ENCODE results near the gene KRT78. TPM values are rescaled to one million over a fixed set of nuclear protein-coding genes. Genes with fewer than 3 reads are reported as not detected.

The KRT78 gene
- polyA plus RNA-seq, 2 of the 4 experiments (the other 2 are of a cell fraction): 0.09 to 0.12 TPM

DNA sequence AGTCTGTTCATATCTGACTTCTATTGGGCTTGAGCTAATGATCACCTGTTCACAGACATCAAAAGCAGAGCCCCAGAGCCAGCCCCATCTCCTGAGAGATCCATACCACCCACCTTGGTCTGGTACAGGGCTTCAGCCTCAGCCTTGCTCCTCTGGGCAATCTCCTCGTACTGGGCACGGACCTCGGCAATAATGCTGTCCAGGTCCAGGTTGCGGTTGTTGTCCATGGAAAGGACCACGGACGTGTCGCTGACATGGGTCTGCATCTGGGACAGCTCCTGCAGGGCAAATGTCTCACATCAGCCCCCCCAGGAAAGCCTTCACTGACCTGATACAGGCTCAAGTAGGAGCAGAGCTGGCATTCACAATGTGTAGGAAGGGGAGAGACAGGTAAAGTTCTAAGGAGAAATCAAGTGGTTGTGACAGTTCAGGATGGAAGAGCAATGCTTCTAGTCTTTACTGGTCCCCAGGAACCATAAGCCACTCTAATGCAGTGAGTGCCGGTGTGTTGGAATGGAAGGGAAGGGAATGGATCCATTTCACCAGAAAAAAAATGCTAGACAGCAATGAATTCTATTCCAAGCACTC is 40.1 kb downstream of the KRT78 start:
- H3K4me3 ChIP-seq: no peak overlapping the region
- peaks cover 22% of the 10 kb centered on the region for H3K4me1 ChIP-seq
- no peak overlapping the region for H3K27ac ChIP-seq
- no peak for DNase-seq (ENCODE audit: low read depth in 1 of 2, low spot score in 1 of 2)
- CTCF ChIA-PET: interaction anchor here (0.6 to 1.7 kb wide), 3 partner anchors 9 to 60 kb away, joined by 4 read pairs; partner anchors contain the start of gene KRT3
- 97% methylated on average over 4 of the region's 8 CpGs for WGBS (ENCODE audit: missing lambda C conversion rate)
- H3K4me2 ChIP-seq: no peak overlapping the region
- ATAC-seq: no peak
- FAIRE-seq: no peak
- H3K9me3 ChIP-seq: no peaks in the 10 kb centered on the region
- POLR2A ChIA-PET: no interaction called here
- TF ChIP-seq CHD4 (IDR thresholded peaks at IDR 0.05; ENCODE audit: borderline replicate concordance) (no peak), HOXA7 (CRISPR knock-in tag; IDR thresholded peaks at IDR 0.05) (no peak), POLR2A (IDR thresholded peaks at IDR 0.05; ENCODE audit: low read length) (no peak), ZC3H11A (IDR thresholded peaks at IDR 0.05) (no peak), KDM1A (IDR thresholded peaks at IDR 0.05; ENCODE audit: low read depth) (no peak), PHF8 (IDR thresholded peaks at IDR 0.05; ENCODE audit: borderline replicate concordance, low read depth) (no peak), EP300 (IDR thresholded peaks at IDR 0.05) (no peak), MAZ (IDR thresholded peaks at IDR 0.05; ENCODE audit: borderline replicate concordance, low read depth, low read length) (no peak)
- TF ChIP-seq, protein P1, sequence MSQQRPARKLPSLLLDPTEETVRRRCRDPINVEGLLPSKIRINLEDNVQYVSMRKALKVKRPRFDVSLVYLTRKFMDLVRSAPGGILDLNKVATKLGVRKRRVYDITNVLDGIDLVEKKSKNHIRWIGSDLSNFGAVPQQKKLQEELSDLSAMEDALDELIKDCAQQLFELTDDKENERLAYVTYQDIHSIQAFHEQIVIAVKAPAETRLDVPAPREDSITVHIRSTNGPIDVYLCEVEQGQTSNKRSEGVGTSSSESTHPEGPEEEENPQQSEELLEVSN (IDR thresholded peaks at IDR 0.05; ENCODE audit: borderline replicate concordance, low read depth): no peak
- TF ChIP-seq, protein P2, sequence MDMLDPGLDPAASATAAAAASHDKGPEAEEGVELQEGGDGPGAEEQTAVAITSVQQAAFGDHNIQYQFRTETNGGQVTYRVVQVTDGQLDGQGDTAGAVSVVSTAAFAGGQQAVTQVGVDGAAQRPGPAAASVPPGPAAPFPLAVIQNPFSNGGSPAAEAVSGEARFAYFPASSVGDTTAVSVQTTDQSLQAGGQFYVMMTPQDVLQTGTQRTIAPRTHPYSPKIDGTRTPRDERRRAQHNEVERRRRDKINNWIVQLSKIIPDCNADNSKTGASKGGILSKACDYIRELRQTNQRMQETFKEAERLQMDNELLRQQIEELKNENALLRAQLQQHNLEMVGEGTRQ (IDR thresholded peaks at IDR 0.05): no peak
- TF ChIP-seq, protein P3, sequence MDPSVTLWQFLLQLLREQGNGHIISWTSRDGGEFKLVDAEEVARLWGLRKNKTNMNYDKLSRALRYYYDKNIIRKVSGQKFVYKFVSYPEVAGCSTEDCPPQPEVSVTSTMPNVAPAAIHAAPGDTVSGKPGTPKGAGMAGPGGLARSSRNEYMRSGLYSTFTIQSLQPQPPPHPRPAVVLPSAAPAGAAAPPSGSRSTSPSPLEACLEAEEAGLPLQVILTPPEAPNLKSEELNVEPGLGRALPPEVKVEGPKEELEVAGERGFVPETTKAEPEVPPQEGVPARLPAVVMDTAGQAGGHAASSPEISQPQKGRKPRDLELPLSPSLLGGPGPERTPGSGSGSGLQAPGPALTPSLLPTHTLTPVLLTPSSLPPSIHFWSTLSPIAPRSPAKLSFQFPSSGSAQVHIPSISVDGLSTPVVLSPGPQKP (IDR thresholded peaks at IDR 0.05; ENCODE audit: low read depth, low read length): no peak

DNA sequence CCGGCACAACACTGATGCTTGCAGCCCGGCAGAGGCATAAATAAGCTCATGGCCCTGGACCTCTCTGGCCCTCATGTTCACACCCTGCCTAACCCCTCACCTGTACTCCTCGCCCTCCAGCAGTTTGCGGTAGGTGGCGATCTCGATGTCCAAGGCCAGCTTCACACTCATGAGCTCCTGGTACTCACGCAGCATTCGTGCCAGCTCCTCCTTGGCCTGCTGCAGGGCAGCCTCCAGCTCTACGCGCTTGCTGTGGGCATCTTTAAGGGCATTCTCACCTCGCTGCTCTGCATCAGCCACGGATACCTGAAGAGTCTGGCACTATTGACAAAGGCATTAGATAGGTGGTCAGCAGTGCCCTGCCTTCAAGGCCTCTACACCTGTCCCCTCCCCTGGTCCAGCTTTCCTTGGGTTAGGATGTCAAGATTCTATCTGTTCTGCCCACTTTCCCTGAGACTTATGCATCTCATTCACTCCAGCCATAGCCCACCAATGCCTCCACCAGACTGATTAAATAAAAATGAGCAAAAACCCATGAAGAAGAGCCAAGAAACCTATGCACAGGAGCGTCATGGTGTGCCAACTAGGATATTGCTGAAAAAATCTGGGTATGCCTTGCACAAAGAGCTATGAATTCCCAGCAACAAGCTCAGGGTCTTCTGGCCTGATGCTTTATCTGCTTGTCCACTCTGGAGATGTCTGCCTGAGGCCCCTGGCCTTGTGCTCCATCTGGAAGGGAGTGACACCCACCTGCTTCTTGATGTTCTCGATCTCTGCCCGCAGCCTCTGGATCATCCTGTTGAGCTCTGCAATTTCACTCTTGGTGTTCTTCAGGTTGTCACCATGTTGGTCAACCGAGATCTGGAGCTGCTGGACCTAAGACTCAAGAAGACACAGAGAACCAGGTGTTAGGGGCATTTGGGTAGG is 41.0 kb downstream of the KRT78 start:
- WGBS (ENCODE audit: missing lambda C conversion rate): 85% methylated on average over 16 of the region's 16 CpGs
- POLR2A ChIA-PET: no interaction called here

DNA sequence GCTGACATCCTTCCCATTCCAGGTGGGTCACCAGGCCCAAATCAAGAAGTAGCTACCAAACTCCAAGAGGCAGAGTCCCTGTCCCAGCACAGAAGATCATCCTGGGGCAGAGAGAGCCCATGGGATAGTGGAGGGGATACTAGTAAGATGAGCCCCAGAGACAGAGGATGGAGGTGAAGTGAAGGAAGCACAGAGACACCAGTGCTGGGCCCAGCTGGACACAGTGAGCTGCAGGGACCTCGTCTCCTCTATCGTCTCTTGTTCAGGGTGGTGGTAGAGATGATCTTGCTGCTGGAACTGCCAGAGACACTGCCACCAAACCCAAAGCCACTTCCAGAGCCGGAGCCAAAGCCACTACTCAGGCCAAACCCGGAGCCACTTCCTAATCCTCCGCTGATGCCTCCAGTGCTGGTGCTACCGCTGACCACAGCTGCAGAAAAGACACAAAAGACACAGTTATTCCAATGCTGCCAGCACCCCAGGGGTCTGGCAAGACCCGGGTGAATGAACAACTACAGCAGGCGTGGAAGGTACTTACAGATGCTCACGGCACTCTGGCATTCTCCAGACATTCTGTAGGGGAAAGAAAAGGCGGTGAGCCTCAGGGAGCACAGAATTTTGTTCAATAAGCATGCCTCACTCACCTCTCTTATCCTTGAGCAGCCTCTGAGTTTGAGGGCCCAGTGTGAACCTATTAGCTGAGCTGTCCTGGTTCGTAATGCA is 41.8 kb downstream of the KRT78 start:
- ATAC-seq: no peak; a peak in 1 of 6 replicates
- 88% methylated on average over 11 of the region's 11 CpGs for WGBS (ENCODE audit: missing lambda C conversion rate)
- Histone ChIP-seq H3K4me2 (no peak overlapping the region), H3K27ac (0 out of 6 replicates have a peak overlapping the region, but pooled peaks of 1 of the 2 experiments have one; percentile 17), H3K4me3 (no peak overlapping the region), H3K9me3 (no peaks in the 10 kb centered on the region), H3K4me1 (peaks cover 25% of the 10 kb centered on the region)
- ChIA-PET POLR2A (no interaction called here), CTCF (interaction anchor here (0.7 to 1.5 kb wide), 6 partner anchors 11 to 434 kb away, joined by 3 to 4 read pairs (median 3); partner anchors contain the start of gene KRT3)
- DNase-seq (ENCODE audit: low read depth in 1 of 2, low spot score in 1 of 2): no peak
- no peak for FAIRE-seq
- no peak for TF ChIP-seq FOSB (CRISPR knock-in tag; IDR thresholded peaks at IDR 0.05)

More for the DNA sequence above, 41.0 kb downstream of the KRT78 start:
- FAIRE-seq: no peak
- CTCF ChIA-PET: interaction anchor here (0.7 to 1.7 kb wide), 7 partner anchors 10 to 435 kb away, joined by 3 to 4 read pairs (median 3); partner anchors contain the start of gene KRT3
- ATAC-seq: no peak
- peaks cover 18% of the 10 kb centered on the region; the same call in 2 of the 3 replicates for H3K4me1 ChIP-seq
- DNase-seq (ENCODE audit: low read depth in 1 of 2, low spot score in 1 of 2): no peak
- H3K27ac ChIP-seq: no peak overlapping the region
- TF ChIP-seq PHF8 (IDR thresholded peaks at IDR 0.05; ENCODE audit: borderline replicate concordance, low read depth) (no peak), HOXB5 (CRISPR knock-in tag; IDR thresholded peaks at IDR 0.05) (no peak), KDM5A (IDR thresholded peaks at IDR 0.05) (no peak), TP53 (CRISPR knock-in tag; IDR thresholded peaks at IDR 0.05) (no peak), ZC3H11A (IDR thresholded peaks at IDR 0.05) (no peak), FOSB (CRISPR knock-in tag; IDR thresholded peaks at IDR 0.05) (no peak), NR3C1 (IDR thresholded peaks at IDR 0.05) (no peak)
- H3K9me3 ChIP-seq: no peaks in the 10 kb centered on the region
- no peak overlapping the region for H3K4me3 ChIP-seq
- no peak overlapping the region for H3K4me2 ChIP-seq

Measured in A549 (cell line).